Testis (tissue), 2 donors: ENCODE data around the gene OTUD6A.

ENCODE experiments used
- CTCF ChIP-seq, 3 experiments: fragments of 450-650 bp in 2 of 3; fragments of 200-600 bp in 1 of 3; sonication (generic) in 1 of 3; IDR thresholded peaks; one replicate each; pipeline ENCODE4 v1.5.1; 2016 to 2019; ENCODE audit warnings: antibody characterized with exemption in 3 of 3, mild to moderate bottlenecking in 2 of 3, moderate library complexity in 1 of 3
- POLR2A ChIP-seq: fragments of 450-650 bp; IDR thresholded peaks from one replicate; pipeline ENCODE4 v1.6.1; 2017; ENCODE audit warnings: antibody characterized with exemption, mild to moderate bottlenecking, moderate library complexity

DNA sequence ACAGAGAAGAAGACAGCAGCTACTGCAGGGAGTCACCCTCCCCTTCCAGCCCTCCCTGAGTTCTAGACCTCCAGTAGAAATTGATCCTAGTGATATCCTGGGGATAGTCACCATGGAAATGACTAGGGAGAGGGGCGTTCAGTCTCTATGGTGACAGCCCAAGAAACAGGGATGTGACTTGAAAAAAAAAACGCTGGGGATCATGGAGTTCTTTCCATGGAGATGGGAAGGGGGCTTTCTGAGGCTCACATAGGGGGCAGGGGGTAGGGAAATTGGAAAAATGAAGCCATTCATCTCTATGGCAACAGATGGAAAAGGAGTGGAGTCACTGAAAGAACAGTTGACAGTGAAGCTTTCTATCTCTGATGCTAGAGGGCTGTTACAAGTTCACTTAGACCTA lies 43.0 kb downstream of the OTUD6A start:
- no peak for TF ChIP-seq CTCF (IDR thresholded peaks at IDR 0.05)
- no peak for TF ChIP-seq POLR2A
